HG03103 (cell line): Measurements from ENCODE around the gene ZFP92.
"Not testable (repeated sequence)": the region's sequence is repeated elsewhere in the genome, so short reads cannot be mapped to it uniquely, and the experiment has no call there.

Experiments
- ATAC-seq: cut with Tn5 transposase; IDR thresholded peaks from one replicate; pipeline ENCODE4 v1.9.1; 2021; ENCODE audit warnings: low read depth; ENCODE audit not compliant: unreplicated experiment

The ZFP92 gene

GRCh38 chrX:153386097-153386496, 25.2 kb upstream of the ZFP92 start:
- no peak for ATAC-seq

DNA sequence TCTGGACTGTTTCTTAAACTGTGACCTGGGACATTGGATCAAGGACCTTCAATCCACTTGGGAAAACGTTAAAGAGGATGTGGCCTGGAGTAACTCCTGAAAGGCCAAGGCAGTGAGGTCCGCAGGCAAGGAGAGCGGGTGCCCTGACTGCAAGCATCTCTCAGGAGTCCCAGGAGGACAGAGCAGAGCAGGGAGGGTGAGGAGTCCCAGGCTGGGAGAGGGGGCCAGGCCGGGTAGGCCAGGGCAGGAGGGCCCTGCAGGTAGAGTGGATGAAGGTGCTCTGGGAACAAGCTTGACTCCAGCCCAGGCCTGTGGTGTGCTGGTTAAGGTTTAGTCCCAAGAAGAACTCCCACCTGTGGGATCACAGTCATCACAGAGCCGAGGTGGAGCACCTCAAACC, 23.9 kb upstream of the ZFP92 start:
- ATAC-seq: no peak

DNA sequence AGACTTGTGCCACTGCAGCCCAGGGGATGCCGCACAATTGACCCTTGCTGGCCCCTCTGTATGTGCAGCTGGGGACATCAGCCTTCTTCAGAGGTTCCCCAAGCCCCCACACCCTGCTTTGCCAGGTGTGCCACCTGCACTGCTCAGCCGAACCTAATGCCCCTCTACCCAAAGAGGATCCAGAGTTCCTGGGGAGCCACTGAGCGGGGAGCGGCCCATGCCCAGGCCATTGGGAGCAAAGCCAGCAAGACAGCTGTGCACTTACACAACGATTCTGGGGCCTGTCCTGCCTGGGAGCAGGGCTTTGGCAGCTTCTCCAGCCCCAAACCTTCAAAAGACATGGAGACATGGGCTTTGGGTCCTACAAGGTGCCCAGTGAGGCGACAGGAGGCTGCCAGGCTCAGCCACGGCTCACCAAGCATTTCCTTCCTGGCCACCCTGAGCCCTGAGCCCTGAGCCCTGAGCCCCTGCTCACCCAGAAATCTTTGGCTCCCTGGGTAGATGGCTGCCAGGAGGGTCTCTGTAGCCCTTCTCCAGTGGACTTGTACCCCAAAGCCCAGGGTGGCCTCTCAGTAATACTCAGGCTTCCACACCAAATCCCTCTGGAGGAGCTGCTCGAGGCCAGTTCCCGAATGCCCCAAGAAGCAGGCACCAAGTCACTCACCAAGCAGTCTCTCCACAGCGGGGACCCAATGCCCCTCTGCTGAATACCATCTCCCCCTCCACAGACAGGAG, 23.1 kb upstream of the ZFP92 start:
- no peak for ATAC-seq

DNA sequence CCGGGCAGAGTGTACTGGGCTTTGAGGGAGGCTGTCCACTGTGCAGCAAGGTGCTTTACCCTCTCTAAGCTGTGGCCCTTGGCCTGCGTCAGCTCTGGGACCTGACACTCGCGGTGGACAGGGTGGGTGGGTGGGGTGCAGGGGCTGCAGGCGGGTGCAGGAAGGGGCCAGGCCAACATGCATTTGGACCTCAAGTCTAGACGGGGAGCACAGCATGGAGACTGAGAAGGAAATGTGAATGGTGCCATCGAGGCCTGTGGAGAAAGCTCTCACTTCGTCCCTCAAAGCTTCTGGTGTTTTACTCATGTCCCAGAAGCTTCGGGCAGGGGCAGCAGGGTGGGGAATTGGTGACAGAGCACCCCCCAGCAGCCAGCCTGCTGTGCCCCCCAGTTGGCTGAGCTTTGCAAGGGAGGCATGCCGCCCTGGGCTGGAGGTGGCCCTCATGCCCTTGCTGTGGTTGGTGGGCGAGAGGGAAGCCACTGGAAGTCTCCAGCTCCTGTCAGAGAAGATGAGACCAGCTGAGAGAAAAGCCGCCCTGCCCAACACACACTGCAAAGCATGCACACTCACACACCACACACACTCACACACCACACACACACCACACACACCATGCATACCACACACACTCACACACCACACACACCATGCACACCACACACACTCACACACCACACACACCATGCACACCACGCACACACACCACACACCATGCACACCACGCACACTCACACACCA, 22.4 kb upstream of the ZFP92 start:
- ATAC-seq: no peak

DNA sequence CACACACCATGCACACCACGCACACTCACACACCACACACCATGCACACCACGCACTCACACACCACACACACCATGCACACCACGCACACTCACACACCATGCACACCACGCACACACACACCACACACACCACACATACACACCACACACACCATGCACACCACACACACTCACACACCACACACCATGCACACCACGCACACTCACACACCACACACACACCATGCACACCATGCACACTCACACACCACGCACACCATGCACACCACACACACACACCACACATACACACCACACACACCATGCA, 21.9 kb upstream of the ZFP92 start:
- not testable (repeated sequence) for ATAC-seq

GRCh38 chrX:153392642-153393321, 18.5 kb upstream of the ZFP92 start:
- ATAC-seq: no peak

DNA sequence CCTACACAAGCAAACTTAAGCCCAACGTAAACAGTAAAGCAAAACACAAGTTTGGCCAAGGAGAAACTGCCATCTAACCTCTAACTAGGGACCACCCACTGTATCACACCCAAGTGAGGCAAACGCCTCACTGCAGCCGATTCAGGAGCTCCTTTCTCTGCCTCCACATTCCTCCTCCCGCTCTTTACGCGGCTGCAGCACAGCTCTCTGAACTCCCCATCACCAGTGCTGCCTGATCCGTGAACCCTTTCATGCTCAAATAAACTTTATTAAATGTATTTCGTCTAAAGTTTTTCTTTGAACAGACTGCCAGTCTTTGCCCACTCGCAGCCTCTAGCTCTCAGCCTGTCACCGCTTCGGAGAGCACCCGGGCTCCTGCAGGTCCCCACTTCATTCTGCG, 16.7 kb upstream of the ZFP92 start:
- no peak for ATAC-seq

- no peak for ATAC-seq
Observed at GRCh38 chrX:153395613-153396319, 15.5 kb upstream of the ZFP92 start.

DNA sequence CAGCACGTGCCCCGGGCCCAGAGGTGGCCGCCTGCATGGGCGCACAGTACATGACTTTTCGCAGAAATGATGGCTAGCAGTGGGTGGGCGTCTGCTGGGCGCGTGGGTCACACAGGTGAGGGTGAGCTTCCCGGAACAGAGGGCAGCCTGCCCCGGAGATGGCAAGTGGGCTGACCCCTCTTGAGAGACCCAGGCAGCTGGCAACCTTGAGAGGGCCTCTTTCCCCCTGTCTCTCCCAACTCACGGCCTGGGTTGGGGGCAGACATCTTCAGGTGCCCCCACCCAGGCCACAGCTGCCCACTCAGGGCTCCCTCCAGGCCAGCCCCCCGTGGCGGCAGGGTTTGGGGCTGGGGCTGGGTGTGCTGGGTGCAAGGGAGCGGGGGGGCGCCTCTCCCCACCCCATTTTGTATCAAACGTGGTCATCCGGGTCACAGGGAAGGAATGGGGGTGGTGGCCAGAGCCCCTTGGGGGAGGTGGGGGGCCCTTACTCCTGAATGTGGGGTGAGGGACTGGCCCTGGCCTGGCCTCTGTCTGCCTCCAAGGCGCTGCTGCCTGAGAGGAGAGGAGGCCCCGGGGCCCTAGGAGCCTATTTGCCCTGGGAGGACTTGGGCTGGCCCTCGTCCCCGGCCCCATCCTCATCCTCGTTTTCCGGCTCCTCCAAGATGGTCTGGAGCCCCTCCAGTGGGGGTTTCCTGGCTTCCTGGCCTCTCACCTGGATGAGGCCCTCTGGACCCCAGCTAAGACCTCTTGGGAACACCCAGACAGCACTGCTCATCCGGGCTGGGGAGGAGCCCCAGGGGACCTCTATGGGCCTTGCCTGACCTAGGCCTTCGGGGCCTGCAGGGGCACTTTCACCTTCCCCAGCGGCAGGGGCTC, 14.7 kb upstream of the ZFP92 start:
- ATAC-seq: no peak

GRCh38 chrX:153397256-153397960, 13.9 kb upstream of the ZFP92 start:
- no peak for ATAC-seq

- ATAC-seq: no peak
Observed at GRCh38 chrX:153398275-153398960, 12.9 kb upstream of the ZFP92 start.

GRCh38 chrX:153400146-153401132, 10.8 kb upstream of the ZFP92 start:
- peak; percentile 58 for ATAC-seq

GRCh38 chrX:153401133-153401764, 10.0 kb upstream of the ZFP92 start, which contains the start of gene PNMA6E:
TSS of gene PNMA6E (minus strand) at chrX:153401350. CDS start at chrX:153398849, 2,501 bp downstream.
- no peak for ATAC-seq

DNA sequence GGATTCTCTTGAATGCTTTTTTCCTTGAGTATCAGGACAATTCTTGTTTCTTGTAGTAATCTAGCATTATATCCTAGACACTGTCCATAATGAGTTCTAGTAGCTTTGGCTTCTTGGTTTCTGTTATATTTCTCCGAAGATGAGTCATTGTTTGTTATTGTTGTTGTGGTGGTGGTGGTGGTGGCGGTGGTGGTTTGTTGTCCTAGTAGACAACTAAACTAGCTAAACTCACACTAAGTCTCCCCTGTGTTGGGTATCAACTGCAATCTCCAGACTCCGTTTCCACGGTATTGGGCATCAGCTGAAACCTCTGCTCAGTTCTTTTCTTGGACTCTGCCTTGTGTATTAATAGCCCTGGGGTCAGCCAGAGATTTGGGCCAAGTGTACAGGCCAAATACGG, 6.9 kb upstream of the ZFP92 start:
- ATAC-seq: not testable (repeated sequence)

GRCh38 chrX:153405426-153405825, 5.8 kb upstream of the ZFP92 start:
- ATAC-seq: no peak

DNA sequence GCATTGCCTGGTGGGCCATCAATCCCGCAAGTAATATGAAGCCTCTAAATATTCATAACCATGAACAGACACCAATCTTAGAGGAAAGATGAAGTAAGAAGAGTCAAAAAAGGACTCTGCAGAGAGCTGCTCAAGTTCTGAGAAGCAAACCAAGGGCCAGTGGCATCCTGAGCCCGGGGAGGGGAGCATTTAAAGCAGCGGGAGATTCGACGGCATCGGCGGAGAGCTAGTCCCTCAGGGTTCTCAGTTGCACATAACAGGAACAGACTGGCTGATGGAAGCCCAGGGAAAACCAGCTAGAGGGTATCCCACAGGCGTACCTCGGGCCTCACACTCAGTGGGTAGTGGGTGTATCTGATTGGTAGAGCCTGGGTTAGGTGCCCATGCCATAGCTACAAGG, 5.3 kb upstream of the ZFP92 start:
- no peak for ATAC-seq

DNA sequence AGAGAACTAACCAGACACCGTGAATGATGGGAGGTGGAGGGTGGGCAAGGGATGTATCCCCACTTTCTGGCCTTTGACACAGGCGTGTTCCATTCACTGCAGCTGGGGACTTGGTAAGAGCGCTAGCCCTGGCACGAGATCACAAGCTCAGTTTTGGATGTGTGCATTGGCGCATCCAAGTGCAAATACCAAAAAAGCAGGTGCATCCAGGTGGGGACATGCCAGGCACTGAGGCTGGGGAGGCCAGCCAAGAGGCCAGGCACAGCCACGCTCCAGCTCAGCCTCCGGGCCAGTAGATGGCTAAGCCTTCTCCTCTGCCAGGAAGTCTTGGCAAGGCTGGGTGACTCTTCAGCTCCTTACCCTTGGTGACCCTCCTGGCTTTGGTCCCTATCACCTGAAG, 4.4 kb upstream of the ZFP92 start:
- no peak for ATAC-seq
